ENCODE results near the gene PIP5KL1.

The PIP5KL1 gene

DNA sequence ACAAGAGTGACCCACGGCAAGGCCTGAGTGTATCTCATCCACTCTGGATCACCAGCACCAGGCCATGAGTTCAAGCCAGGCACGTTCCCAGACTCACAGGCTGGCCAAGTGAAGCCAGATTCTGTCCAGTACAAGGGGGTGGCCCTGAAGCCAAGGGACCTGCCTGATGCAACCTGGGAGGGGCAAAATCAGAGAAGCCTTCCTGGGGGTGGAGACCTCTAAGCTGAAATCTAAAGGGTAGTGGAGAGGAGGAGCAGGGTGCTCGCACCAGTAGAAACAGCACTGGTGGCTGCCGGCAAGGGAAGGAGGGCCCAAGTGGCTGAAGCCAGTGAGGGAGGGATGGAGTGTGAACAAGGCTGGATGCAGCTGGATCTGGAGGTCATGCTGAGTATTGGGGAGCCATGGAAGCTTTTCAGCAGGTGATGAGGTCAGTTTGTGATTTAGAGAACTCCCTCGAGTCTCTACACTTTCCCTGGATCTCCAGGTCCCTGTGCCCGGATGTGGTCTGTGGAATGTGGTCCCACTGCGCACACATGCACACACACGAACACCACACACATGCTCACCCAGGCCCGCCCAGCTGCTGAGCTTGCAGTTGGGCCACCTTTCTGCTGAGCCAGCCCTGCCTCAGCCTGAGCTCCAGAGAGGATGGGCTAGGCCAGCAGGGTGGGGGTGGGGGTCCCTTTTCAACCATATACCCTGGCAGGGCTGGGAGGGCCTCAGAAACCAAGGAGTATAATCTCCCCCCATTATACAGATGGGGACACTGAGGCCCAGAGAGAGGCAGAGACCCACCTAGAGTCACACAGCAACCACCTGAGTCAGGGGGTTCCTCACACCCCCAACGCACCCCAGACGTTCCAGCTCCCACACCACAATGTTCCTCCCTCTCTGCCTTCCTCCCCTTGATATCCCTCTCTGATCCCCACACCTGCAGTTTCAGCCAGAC lies 1.6 kb downstream of the PIP5KL1 start:
- DNase-seq, result no peak

DNA sequence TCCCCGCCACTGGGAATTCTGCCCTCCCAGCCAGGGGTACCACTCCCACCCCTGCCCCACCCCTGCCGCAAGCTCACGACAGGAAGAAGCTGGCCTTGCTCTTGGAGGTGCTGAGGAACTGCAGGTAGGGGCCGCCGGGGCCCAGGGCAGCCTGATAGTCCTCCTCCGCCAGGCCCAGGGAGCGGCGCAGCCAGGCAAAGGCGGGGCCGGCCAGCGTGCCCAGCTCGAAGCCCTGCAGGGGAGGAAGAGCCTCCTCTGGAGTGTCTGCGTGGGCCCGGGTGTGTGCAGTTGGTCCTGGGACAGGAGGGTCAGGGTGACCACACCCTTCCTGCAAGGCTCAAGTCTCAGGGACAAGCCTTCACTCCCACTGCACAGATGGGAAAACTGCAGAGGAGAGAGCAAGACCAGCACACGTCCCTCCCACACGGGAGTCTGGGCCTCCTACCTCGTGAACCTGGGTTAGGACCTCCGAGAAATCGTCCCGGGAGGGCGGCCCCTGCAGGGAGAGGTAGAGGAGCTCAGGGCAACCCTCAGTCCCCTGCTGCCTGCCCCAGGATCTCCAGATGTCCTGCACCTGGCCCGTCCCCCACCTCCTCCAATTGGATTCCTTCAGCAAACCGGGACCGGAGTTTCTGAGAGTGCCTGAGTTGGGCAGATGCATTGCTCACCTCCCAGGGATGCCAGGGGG lies 2.4 kb downstream of the PIP5KL1 start:
- DNase-seq, result peak; percentile 38

DNA sequence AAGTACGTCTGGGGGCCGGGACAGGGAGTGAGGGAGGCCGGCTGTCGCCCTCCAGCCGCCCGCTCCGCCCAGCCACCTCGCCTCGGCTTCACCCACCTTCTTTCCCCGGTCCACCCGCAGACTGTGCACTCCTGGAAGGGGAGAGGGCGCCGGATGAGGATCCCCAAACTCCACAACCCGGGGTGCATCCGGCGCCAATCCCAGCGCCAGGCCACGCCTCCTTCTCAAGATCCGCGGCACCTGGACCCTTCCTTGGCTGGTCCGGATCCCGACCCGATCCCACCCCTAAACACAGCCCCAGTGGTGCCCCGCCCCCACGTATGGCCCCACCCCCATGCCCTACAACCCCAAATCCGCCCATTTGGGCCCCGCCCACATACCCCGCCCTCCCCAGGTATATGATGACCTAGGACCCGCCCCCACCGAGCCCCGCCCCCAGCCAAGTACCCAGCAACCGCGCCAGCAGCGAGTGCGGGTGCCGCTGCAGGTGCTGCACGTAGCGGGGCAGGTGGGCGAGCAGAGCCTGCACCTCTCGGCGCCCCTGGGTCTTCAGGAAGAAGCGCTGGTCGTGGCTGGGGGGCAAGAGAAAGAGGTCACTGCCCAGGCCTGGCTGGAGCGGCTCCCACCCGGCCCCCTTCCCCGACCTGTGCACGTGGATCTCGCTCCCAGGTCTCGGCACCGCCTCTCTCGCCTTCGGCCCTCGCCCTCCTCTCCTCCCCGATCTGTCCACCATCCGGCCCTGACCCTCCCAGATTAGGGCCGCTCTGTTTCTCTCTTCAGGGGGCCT lies 3.2 kb downstream of the PIP5KL1 start:
- peak; percentile 94 for DNase-seq

DNA sequence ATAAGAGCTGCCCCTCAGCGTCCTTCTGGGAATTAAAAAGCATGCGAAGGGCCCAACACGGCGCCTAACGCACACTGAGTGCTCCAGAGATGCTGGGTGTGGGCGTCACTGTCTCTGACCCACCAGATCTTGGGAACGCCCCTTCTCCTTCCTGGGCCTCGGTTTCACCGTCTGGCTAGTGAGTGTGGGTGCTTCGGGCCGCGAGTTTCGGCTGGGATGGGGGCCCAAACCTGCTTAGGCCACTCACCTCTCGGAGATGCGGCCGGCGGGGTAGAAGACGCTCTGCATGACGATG lies 3.7 kb downstream of the PIP5KL1 start:
- peak; percentile 37 for DNase-seq

DNA sequence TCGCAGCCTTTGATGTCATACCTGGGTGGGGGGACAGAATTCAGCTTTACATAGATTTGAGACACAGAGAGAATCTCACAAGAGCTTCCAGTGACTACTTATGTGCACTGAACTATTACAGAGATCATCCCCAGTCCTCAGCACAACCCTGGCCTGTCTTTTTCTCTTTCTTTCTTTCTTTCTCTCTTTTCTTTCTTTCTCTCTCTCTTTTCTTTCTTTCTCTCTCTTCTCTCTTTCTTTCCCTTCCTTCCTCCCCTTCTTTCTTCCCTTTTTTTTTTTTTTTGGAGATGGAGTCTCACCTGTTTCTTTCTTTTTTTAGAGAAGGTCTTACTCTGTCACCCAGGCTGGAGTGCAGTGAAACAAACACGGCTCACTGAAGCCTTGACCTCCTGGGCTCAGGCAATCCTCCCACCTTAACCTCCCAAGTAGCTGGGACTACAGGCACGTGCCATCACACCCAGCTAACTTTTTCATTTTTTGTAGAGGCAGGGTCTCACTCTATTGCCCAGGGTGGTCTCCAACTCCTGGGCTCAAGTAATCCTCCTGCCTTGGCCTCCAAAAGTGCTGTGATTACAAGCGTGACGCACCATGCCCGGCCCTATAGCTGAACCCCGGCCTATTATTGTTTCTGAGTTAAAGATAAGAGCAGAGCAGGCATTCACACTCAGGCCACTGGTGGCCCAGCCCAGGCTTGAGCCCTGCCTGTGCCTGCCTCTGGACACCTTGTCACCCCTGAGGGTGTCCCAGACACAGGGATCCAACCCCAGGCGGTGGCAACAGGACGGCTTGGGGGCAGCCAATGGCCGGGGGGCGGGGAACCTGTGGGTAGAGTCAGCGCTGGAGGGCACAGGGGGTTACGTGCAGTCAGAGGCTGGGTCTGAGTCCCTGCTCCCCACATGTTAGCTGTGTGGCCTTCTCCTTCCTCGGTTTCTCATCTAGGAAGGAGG lies 4.3 kb downstream of the PIP5KL1 start:
- DNase-seq, result no peak

DNA sequence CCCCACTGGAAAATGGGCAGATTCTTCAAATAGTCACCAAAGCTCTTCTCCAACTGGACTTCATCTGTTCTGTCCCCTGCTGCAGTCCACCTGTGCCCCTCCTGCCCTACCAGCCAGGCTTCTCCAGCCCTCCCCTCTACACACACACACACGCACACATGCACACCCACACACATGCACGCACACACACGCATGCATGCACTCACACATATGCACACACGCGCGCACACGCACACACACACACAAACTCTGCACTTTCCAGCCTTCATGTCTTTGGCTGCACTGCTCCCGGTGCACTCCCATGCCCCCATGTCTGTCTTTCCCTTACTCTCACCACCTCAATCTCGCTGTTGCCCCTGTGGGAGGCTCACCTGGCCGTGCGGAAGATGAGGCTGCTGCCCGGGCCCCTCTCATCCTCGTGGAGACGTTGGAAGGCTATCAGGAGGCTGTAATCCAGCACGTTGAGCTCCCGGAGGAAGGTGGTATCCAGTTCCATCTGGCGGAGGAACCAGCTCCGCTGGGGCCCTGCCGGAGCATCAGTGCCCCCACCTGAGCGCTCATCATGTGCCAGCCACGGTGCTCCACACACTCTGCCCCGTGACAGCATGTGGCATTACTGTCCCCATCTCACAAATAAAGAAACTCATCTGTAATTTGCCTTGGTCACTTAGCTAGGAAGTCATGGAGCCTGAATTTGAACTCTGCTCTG lies 5.7 kb downstream of the PIP5KL1 start:
- no peak for DNase-seq

DNA sequence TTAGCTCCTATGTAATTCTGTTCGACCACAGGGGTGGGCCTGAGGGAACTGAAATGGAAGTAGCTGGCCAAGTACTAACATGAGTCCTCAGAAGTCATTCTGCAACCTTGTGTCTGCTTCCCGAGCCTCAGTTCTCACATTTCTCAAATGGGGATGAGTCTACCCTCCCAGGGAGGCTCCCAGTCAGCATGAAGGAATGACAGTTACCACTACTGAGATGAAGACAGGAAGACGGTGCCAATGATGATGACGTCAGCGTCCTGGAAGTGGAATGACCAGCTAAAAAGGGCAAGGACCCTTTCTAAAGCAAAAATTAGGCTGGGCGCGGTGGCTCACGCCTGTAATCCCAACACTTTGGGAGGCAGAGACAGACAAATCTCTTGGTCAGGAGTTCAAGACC lies 6.8 kb downstream of the PIP5KL1 start:
- no peak for DNase-seq

DNA sequence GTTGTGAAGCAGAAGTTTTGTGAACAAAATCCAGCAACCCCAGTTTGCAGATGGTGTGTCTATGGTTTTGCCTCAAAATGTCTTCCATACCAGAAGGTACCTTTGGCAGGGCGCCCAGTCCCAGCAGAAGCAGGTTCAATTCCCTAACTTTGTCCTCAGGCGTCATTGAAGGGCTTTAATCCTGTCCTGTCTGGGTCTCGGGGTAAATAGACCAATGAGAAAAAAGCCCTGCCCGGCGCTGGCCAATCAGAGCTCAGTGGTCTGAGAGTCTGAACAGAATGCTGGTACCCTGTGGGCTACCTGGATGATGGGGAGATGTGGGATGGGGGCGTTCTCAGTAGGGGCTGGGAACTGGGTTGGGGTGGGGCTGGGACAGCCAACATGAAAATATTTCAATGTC lies 7.5 kb downstream of the PIP5KL1 start:
- no peak for DNase-seq

DNA sequence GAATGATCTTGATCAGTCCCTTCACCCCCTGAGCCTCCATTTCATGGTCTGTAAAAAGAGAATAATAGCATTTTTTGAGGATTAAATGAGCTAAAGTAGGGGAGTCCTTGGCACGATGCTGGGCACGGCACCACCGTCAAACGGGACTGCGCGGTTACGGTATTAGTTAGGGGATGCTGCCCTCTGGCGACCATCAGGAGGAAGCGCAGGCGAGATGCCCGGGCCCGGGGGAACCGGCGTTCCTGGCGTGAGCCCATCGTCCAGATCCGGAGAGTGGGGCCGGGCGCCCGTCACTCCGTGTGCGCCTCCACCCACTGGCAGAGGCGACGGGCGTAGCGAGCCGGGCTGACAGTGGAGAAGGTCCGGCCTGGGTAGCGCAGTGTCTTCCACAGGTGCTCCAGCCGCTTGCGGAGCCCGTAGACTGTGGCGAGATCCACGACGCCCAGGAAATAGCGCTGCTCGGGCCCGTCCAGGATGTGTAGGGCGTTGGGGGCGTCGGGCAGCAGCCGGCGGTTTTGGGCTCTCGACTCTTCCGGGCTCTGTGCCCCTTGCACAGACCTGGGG lies 8.9 kb downstream of the PIP5KL1 start:
- DNase-seq, result peak; percentile 85

DNA sequence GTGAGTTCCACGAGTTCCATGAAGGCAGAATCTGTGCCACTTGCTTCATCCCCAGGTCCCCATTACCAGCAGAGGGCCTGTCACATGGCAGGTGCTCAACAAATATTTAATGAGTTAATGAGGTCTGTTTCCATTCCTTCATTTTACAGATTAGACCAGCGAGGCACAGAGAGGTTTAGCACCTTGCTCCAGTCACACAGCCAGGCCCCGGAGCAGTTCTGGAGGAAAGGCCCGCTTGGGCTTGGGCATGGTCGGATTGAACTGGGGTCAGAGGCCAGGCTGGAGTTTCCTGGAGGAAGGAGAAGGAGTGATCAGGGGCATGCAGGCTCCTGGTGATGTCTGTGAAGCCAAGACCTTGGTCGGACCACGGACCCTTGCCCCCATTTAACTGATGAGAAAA lies 9.8 kb downstream of the PIP5KL1 start:
- DNase-seq, result no peak

DNA sequence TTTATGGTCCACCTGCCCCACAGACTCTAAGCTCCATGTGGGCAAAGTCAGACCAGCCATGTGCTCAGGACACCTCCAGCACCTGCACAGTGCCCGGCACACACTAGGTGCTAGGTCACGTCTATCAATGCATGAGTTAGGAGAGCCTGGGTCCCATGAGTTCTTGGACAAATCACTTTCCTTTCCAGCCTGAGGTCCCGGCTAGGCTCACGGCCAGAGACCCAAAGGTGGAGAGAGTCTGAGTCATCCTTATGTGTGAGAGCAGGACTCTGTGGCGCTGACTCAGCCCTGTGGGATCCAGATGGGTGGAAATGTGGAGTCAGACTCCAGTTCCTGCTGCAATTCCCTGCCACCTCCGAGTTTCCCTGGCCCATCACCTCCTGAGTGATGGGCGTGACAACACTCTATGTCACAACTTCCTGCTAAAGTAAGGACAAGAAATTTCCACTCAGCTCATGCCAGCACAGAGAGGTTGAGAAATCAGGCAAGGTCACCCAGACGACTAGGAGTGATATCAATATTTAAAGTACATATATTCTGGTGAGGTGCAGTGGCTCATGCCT lies 11.2 kb downstream of the PIP5KL1 start:
- DNase-seq, result no peak

DNA sequence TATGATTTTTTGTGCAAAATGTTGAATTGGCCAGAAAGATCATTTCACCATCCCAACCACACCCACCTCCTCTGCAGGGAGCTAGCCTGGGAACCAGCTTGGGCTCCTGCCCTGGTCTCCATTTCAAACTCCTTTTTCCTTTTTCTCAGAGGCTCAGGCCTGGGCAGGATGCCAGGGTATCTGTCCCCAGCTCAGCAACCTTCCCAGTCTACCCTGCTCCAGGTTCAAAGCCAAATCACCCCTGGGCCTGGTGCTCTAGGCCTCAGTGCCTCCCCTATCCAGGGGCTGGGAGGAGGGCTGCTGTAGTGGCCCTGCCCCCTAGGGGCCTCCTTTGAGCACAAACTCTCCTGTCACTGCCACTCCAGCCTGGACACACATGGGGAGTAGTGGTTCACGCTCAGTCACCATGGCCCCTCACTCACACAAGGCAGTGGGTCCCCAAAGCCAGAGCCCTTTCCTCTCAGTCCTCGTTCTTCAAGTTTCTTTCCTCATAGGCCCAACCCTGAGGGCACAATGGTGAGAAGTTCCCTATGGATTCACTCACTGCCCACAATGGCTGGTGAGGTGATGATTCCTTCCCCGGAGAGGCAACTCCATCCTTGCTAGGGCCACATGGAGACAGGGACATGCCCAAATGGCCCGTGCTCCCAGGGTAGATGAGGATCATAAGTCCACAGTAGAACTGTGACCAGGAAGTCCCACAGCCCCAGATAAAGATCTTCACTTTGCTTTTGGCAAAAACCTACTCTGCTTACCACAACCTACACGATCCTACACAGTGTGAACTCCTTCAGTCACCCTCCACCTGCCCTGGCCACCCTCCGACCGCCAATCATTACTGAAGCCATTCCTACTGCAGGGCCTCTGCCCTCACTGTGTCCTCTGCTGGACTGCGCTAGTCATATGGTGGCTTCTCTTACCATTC lies 12.1 kb downstream of the PIP5KL1 start:
- peak; percentile 43 for DNase-seq

DNA sequence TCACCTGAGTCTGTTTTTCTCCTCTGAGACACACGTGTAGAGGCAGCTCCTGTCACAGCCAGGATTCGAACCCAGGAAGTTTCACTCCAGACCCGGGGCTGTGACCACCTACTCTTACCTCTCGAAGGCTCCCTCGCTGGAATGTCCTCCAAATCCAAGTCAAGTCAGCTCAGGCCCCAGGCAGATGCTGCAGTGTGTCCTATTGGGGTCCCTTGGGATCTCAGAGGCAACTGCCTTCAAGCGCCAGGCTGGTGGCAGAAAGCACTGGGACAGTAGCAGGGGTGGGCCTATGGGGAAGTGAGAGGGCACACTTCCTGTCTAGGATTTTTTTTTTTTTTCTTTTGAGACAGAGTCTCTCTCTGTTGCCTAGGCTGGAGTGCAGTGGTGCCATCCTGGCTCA lies 13.0 kb downstream of the PIP5KL1 start:
- DNase-seq, result no peak

DNA sequence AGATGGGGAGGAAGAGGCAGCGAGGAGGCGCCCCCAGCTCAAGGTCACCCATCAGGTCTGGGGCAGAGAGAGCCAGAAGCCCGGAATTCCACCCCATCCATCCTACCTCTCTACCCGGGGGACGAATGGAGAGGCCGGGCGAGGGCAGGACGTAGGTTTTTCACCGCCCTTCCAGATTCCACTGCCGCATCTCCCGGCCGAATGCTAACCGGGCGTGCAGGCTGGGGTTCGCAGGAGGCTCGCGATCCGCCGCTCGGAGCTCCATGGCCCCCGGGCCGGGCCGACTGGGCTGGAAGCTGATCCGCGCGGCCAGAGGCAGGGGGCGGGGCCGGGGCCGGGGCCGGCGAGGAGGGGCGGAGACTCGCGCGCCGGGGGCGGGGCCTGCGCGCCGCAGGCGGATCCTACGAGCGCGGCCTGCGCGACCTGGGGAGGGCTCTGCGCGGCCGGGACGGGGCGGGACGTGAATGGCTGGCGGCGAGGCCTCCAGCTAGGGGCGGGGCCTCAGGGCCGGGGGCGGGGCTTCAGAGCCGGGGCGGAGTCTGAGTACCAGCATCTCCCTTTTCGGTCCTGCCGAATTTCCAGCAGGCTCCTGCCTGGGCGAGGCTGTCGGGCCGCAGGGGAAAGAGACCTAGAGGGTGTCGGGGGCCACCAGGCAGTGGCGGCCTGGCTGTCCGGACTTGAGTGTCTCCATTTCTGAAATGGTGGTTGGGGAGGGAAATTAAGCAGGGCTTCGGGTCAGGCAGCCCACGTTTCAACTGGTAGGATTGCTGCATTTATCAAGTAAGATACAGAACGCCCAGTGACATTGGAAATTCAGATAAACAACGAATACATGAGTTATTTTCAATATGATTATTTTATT lies 13.6 kb downstream of the PIP5KL1 start, which contains the start of gene ST6GALNAC4:
ST6GALNAC4 (minus strand) TSS at position 322 of the 862 bp plus-strand sequence. CDS start 622 bp downstream, outside the sequence.
- DNase-seq, result peak; percentile 99

DNA sequence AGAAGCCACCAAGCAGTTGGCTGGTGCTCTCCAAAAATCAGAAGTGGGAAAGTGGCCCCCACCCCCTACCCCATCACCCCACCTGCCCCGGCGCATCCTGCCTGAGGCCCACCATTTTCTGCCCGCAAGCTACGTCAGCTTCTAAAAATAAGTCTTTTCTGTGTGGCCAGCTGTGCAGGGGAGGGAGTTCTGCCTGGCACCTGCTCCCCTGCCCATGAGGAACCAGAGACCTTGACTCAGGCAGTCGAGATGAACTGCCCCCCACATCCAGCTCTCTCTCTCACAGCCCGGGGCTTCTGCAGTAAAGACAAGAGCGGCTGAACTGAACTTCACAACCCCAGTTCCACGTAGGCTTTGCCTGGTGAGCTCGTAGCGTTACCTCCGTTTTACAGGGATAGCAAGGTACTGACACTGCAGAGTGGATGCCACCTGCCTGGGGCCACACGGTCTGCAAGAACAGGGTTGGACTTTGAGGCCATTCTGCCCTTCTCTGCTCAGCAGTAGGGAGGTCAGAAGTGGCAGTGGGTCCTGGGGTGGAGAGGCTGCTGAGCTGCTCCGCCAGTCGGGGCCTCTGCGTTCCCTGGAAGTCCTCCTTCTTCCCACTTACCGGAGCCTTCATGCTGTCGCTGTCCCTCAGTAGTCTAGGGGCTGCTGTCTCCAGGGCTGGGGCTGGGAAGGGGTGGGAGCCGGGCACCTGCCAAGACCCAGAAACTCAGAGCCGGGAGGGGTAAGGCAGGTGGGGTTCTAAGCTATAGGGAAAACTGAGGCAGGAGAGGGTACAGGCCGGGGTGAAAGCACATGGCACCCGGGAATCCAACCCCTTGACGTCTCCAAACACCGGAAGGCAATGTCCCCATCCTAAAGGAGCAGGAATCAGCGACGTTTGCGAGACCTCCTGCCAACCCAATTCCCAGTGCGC lies 14.5 kb downstream of the PIP5KL1 start:
- DNase-seq, result no peak

DNA sequence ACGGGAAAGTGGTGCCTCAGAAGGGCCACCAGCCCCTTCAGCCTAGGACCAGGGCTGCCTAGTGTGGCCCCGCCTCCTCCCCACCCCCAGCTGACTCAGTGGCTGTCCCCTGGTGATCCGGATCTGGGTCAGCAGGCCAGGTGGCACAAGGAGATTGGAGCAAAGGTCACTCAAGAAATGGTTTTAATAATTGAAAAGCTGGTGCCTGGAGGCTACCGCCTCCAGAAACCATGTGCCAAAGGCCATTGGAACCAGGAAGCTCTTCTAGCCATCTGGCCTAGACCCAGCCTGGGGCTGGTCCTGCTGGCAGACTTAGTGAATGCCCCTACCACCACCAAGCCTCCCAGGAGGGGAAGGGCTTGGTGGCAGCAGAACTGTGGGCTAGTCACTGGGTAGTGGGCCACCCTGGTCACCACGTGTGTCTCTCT lies 15.2 kb downstream of the PIP5KL1 start:
- DNase-seq, result no peak

DNA sequence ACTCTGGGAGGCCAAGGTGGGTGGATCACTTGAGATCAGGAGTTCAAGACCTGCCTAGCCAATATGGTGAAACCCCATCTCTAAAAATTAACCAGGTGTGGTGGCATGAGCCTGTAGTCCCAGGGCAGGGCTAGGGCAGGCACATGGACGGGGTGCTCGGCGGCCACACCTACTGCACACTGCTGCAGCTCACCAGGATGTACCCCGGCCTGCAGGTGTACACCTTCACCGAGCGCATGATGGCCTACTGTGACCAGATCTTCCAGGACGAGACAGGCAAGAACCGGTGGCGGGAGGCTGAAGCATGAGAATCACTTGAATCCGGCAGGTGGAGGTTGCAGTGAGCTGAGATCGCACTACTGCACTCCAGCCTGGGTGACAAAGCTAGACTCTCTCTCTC lies 16.9 kb downstream of the PIP5KL1 start:
- no peak for DNase-seq

DNA sequence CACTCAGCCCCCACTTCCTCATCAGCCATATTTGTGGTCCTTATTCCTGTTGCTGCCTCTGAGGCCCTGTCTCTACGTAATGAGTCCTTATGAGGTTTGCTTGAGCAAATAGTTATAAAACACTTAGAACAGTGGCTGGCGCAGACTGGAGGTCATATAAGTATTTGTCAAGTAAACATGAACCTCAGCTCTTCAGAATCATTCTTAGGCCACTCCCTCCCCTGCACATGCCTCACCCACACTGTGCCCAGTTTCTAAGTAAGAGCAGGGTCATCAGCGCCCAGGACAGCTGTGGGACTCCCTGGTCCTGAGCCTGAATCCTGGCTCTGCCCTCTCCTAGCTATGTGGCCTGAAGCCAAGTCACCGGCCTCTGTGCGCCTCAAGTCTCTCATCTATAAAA lies 17.7 kb downstream of the PIP5KL1 start:
- no peak for DNase-seq
